Spleen (tissue), 7 donors: ENCODE measurements around the gene L2HGDH.

Experiments used
- CTCF ChIP-seq, 11 experiments: fragments of 200-600 bp in 7 of 11; fragments of 450-650 bp in 4 of 11; sonication (generic) in 4 of 11; IDR thresholded peaks in 8 of 11; conservative IDR thresholded peaks in 3 of 11; 1 replicate in 7 of 11; 2 replicates in 4 of 11; pipeline versions ENCODE4 v1.4.0 to v1.8.0; 2016 to 2021; ENCODE audit warnings: antibody characterized with exemption in 11 of 11, inconsistent platforms in 4 of 11, mild to moderate bottlenecking in 1 of 11
- POLR2A ChIP-seq, 3 donors: fragments of 450-650 bp; IDR thresholded peaks; one replicate each; pipeline ENCODE4 v1.5.1; 2017; ENCODE audit warnings: antibody characterized with exemption in 3 of 3, mild to moderate bottlenecking in 1 of 3
- POLR2AphosphoS5 ChIP-seq, 3 donors: sonication (generic); formaldehyde crosslinking; IDR thresholded peaks; one replicate each; pipeline ENCODE4 v1.5.1; 2017; ENCODE audit warnings: antibody characterized with exemption in 3 of 3
- donor health status: DM: no; HTN: no; CAD: no; lungs with moderate emphysema.
- donor health status: DM: no; HTN: no; CAD: no.
- donor health status: DM: no; HTN: no; CAD: no.

DNA sequence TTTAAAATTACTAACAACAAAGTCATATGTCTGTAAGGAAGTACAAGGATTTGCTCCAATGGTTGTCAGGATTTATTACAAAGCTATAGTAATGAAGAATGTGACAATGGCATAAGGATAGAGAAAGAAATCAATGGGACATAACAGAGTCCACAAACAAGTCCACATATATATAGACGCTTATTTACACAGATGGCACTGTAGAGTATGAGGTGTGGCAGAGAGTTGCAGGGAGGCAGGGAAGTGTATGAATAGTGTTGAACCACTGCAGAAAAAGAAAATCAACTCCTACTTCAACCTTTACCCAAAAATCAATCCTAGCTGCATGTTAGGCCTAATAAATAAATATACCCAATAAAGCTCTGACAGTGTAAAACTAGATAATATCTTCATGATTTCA, 102.0 kb downstream of the L2HGDH start:
- TF ChIP-seq CTCF (IDR thresholded peaks at IDR 0.05 in 8 of 11, conservative IDR thresholded peaks at IDR 0.05 in 3 of 11) (no peak), POLR2A (IDR thresholded peaks at IDR 0.05) (no peak), POLR2AphosphoS5 (IDR thresholded peaks at IDR 0.05) (no peak)
